Right lobe of liver (tissue), 4 donors: ENCODE results near the gene PARP14.

ENCODE experiments used
- CTCF ChIP-seq, 4 donors: fragments of 200-600 bp in 3 of 4; fragments of 450-650 bp in 1 of 4; IDR thresholded peaks; one replicate each; pipeline versions ENCODE4 v1.5.1 to v1.8.0; 2016 to 2022; ENCODE audit warnings: antibody characterized with exemption in 4 of 4, mild to moderate bottlenecking in 2 of 4
- POLR2A ChIP-seq: fragments of 450-650 bp; IDR thresholded peaks from one replicate; pipeline ENCODE4 v1.6.1; 2017; ENCODE audit warnings: antibody characterized with exemption, mild to moderate bottlenecking
- donor health status: DM: no; HTN: no; CAD: no.
- donor health status: DM: no; HTN: no; CAD: no.
- donor health status: DM: no; HTN: yes; CAD: no.

- TF ChIP-seq CTCF (IDR thresholded peaks at IDR 0.05) = peak; percentile 45 to 64 (median 60)
- TF ChIP-seq POLR2A = no peak
Measured at GRCh38 chr3:122754929-122755328, 74.3 kb downstream of the PARP14 start.
